Stimulated activated CD8-positive, alpha-beta memory T cell treated with anti-CD3 and anti-CD28 coated beads, Interleukin-7, amount 100 ng/mL, for 1 hour (primary cell): ENCODE results near the gene SLC2A4.
A peak's percentile ranks its signal among the peaks of the same experiment; 100 is the strongest.

Source experiments
- DNase-seq, 2 donors: peaks; one replicate each; pipeline ENCODE4 v3.0.0-alpha.2; 2020; ENCODE audit warnings: low read depth in 2 of 2

SLC2A4 gene

GRCh38 chr17:7246779-7247178, 34.7 kb upstream of the SLC2A4 start:
- DNase-seq, result no peak

- DNase-seq, result no peak
These were observed 32.7 kb upstream of the SLC2A4 start for GRCh38 chr17:7248796-7249195.

GRCh38 chr17:7249214-7249613, 32.3 kb upstream of the SLC2A4 start:
- DNase-seq, result no peak

- DNase-seq, result no peak
These were observed 31.7 kb upstream of the SLC2A4 start for GRCh38 chr17:7249830-7250229.

- no peak for DNase-seq
These were observed 30.6 kb upstream of the SLC2A4 start for GRCh38 chr17:7250695-7251627.

GRCh38 chr17:7251661-7252175, 29.8 kb upstream of the SLC2A4 start, which contains the start of gene CTDNEP1:
TSS of gene CTDNEP1 (minus strand) at chr17:7251734. CDS start at chr17:7251296, 438 bp downstream.
- peak; percentile 97 to 99 for DNase-seq

GRCh38 chr17:7252176-7253043, 29.1 kb upstream of the SLC2A4 start, which contains the start of gene ELP5:
TSS of gene ELP5 (plus strand) at chr17:7252215. CDS start at chr17:7252551, 336 bp downstream.
- peak; percentile 63 to 72 for DNase-seq

GRCh38 chr17:7253082-7253481, 28.4 kb upstream of the SLC2A4 start:
- no peak for DNase-seq

GRCh38 chr17:7254511-7254910, 27.0 kb upstream of the SLC2A4 start:
- DNase-seq, result no peak

GRCh38 chr17:7256766-7257456, 24.6 kb upstream of the SLC2A4 start:
- no peak for DNase-seq

- no peak for DNase-seq
These were observed 22.6 kb upstream of the SLC2A4 start for GRCh38 chr17:7258731-7259554.

- no peak for DNase-seq
These were observed 22.0 kb upstream of the SLC2A4 start for GRCh38 chr17:7259555-7259889.

GRCh38 chr17:7260151-7260550, 21.4 kb upstream of the SLC2A4 start:
- no peak for DNase-seq

- DNase-seq, result no peak
These were observed 20.7 kb upstream of the SLC2A4 start for GRCh38 chr17:7260651-7261378.

- DNase-seq, result no peak
These were observed 19.9 kb upstream of the SLC2A4 start for GRCh38 chr17:7261379-7262191.

- DNase-seq, result no peak
These were observed 19.2 kb upstream of the SLC2A4 start, which contains the start of gene CLDN7 for GRCh38 chr17:7262192-7262934. TSS of gene CLDN7 (minus strand) at chr17:7262478. CDS start at chr17:7262043, 435 bp downstream.

GRCh38 chr17:7262935-7263800, 18.4 kb upstream of the SLC2A4 start:
- no peak for DNase-seq

GRCh38 chr17:7263801-7264078, 17.8 kb upstream of the SLC2A4 start:
- no peak for DNase-seq
